ENCODE data around the gene JAZF1.

The JAZF1 gene

DNA sequence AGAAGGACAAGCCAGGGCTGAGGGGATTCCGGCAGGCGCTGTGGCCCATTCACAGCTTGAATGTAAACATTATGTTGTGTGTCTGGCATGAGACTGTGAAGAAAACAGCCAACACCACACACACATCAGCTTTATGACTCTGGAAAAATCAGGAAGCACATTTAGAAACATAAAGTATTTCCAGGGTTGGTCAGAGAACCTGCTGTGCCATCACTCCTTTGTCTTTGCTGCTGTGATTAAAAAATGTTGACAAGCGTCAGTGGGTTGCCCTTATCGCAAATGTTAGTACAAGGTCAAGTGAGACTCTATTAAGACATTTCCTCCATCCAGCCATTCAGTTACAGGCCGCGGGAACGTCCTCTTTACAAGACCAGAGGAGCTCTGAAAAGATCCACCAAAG is 345.2 kb downstream of the JAZF1 start:
- DNase-seq (no peak), ATAC-seq (no peak)

DNA sequence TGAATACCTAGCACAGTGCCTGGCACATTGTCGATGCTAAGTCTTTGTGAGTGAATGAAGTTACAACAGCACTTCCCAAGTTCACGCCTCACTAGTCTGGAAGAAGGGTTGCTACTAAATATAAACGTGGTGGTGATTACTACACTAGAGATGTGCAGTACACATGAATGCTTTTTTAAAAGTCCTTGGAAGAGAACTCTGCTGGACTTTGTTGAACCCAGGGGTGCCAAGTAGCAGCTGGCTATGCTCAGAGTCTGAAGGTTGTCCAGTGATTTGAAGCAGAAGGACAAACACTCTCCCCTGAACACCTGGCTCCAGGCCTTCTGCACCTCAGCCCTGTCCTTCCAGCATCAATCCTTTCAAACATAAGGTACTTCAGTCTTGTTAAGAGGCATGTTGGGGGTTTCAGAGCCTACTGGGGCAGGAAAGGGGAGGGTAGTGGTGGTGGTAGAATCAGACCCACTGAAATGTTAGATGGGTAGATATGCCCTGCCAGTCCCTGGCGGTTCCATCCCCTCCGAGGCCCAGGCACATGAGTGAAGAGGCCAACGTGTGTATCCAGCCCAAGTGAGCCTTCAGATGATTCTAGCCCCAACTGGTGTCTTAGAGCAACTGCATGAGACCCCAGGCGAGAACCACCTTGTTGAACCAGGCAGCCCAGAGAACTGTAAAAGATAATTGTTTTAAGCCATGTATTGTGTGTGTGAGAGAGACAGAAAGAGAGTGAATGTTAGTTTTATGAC is 346.2 kb downstream of the JAZF1 start:
- ATAC-seq: no peak
- DNase-seq: no peak

DNA sequence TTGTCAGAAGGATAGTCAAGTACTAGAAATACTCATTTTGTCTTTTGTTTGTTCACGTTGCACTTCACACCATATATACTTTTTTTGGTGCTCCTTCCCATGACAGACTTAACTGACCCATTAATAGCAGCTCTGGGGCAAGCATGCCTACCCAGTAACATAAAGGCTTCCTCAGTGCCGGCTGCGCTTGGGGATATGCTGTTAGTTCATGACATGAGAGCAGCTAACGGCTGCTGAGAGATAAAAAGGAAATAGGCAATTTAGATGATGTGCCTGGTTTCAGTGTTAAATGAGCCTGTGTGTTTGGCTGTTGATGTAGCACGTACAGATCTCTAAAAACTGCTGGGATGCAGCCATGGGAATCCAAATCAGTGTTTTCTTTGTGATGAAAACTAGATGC is 354.2 kb downstream of the JAZF1 start:
- DNase-seq (no peak), ATAC-seq (no peak)

DNA sequence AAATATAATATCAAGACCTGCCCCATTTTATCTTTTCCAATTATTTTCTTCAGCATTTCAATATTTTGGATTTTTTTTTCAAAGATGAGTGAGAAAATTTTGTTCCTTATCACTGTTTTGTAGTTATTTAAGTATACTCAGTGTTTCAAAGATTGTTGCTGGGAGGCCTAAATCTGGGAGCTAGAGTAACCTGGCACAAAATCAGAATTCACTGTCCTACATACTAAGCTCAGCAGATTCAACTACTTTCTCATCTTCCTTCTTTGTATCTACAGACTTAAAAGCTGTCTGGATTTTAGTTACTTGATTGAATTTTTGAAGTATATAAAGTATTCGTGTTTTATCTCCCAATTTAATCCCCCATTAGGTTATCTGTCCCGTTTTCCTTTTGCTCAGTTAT is 354.7 kb downstream of the JAZF1 start:
- no peak for ATAC-seq

DNA sequence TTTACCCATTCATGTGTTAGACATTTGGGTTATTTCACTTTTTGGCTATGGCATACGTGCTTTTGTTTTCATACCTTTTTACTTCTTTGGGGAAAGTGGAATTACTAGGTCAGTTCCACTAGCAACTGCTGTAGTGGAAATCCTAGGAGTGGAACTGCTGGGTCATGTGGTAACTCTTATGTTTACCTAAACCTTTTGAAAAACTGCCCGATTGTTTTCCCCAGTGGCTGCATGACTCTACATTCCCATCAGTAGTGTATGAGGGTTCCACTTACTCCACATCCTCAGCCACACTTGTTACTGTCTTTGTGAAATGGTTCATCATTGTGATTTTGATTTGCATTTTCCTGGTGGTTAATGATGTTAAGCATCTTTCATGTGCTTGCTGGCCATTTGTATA is 358.4 kb downstream of the JAZF1 start:
- no peak for DNase-seq
- ATAC-seq: no peak

More for the DNA sequence above, 354.7 kb downstream of the JAZF1 start:
- DNase-seq: no peak

DNA sequence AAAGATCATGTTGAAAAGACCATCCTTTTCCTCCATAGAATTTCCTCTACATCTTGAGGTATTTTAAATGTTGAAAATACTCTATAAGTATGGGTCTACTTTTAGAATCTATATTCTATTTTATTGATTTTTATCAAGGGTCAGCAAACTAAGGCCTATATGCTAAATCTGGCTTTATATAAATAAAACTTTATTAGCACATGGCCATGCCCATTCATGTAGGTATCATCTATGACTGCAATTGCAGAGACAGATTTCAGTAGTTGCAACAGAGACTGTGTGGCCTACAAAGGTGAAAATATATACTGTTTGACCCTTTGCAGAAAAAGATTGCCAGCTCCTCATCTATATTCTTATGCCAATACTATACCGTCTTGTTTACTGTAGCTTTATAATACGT is 367.9 kb downstream of the JAZF1 start:
- ATAC-seq (no peak), DNase-seq (no peak)

DNA sequence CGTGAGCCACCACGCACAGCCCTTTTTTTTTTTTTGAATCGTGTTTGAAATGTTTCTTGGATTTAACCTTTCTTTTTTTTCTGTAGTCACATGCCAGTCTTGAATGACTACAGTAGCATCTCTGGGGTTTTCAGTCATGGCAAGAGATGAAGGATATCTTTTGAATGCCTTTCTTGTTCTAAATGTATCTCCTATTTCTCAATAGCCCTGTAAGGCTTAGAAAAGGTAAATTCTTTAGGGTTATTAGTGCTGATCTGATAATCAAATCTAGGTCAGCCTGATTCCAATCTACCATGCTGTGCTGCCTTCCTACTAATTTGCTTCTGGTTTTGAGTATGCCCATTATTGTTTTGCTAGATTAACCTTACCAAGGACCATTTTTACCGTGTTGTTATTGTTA is 370.4 kb downstream of the JAZF1 start:
- ATAC-seq (no peak), DNase-seq (no peak)

DNA sequence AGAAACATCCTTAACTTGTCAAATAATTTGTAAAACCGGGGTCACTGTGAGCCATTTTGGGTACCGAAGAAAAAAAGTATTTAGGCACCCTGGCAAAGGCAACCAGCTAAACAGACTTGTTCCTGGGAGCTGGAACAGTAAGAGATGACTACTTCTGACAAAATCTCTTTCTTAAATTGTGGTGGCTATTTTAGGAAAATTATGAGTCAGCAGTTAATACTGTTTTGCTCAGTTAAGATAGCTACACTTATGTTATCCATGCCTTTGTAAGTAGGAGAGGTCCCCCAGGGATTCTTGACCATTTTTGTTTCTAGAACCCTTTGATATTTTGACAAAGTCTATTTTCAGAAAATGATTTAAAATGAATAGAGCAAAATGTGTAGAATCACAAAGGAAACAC is 372.0 kb downstream of the JAZF1 start:
- ATAC-seq (no peak), DNase-seq (no peak)

DNA sequence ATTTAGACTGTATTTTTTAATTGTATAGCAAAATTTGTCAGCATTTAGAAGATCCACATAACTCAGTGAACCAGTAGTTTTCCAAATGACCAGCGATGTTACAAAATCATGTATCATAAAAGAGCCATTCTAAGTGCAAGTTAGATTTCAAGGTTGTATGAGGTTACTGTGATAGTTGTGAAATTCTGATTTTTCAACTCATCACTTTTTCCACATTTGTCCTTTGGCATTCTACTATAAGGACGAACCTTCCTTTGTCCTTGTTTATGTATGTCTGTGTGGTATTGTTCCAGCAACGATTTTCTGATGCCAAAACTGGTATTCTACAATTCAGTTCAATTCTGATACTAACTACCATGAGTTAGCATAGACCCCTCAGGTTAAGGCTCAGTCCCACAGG is 376.5 kb downstream of the JAZF1 start:
- no peak for ATAC-seq

DNA sequence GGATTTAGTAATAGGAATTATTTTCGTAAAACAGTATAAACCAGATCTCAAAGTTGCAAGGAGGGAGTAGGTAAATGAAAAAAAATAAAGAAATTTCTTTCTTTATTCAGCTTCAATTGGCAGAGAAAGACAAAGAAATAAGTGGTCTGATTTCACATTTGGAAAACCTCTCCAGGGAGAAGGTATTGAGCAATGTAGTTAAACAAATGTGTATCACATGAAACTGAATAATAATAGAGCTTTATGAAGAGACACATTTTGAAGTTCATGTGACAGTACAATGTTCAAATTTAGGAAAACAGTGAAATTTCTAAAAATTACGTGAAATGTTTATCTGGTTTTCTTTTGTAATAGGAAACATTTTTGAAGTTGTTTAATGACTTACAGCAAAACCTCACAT is 377.6 kb downstream of the JAZF1 start:
- ATAC-seq (no peak), DNase-seq (no peak)

More for the DNA sequence above, 376.5 kb downstream of the JAZF1 start:
- DNase-seq: no peak

DNA sequence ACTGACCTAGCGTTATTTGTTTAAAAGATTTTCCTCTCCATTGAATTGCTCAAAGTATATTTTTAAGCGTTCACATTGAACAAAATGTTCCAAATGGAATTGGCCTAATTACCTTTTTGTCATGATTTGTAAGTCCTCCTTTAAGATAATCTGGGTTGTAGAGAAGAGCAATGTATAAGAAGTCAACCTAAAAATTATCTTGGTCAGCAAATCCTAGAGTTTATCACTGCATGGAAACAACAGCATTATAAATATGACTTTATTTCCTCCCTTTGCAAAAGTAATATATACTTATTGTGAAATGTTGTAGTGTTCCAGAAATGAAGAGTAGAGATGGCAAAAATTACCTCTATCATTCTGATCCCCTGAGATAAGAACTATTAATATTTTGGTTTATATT is 381.4 kb downstream of the JAZF1 start:
- no peak for DNase-seq
- ATAC-seq: no peak

DNA sequence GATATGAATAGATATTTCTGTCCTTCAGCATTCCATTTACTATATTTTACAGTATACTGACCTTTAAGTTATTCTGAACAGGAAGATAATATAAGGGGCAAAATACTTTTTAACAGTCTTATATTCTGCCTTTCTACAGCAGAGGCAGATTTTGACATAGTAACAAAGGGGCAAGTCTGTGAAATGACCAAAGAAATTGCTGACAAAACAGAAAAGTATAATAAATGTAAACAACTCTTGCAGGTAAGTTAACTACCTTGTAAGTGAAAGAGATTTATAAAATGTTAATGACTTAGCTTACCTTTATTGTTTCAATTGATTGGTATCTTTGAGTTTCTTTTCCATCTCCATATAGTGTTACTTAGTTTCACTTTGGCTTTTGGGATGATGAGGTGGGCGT is 384.6 kb downstream of the JAZF1 start:
- ATAC-seq (no peak), DNase-seq (no peak)

DNA sequence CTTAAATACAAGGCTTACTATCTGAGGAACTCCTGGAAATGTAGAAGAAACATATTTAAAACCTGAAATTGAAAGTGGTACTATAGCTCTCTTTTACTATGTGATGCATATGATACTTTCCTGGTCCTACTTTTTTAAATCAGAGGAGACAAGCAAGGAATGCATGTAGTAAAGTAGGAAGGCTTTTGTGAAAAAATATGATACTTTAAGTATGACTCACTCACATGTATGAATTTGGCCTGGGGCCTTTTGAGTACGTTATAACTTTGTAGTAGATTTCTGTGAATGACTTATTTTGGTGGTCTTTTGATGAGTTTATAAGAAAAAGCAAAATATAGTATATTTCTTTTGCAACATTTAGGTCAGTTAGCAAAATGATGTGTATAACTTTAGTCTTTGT is 386.8 kb downstream of the JAZF1 start:
- no peak for ATAC-seq
- DNase-seq: no peak

DNA sequence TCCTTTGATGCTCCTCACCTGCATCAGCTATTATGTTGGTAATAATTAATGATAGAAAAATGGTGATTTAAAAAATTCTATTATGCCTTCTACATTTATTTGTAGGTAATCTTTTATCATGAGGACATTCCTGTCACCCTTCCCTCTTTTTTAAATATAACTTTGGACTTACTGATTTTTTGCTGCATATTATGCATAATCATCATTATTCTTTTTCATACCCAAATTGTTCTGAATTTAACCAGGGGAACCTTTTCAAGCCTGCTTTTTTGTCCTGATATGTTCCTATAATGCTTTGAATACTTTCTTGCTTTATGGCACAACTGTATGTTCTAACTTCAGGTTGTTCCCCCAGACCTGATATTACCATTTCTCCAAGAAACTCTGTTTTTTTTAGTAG is 392.2 kb downstream of the JAZF1 start:
- ATAC-seq (no peak), DNase-seq (no peak)

DNA sequence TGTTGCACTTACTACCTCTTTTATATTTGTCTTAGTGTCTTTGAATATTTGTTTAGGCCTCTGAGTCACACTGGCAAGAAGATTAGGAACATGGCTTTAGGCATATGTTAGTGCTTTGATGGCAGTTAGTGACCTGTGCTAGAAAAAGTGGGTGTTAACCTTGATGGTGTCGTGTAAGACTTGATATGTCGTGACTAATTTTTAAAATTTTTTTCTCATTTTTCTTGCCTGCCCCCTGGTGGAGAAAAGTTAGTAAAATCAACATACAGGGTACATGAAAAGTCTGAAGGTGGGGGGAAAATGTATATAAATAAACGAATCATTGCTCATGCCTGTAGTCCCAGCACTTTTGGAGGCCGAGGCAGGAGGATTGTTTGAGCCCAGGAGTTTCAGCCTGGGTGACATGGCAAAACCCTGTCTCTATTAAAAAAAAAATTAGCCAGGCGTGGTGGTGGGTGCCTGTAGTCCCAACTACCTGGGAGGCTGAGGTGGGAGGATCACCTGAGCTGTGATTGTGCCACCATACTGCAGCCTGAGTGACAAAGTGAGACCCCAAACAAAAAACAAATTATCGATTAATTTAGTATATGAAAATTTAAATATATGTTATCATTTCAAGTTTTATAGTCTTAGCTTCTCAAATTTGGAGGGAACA is 396.1 kb downstream of the JAZF1 start:
- ATAC-seq (peak; percentile 62), DNase-seq (peak; percentile 5)

DNA sequence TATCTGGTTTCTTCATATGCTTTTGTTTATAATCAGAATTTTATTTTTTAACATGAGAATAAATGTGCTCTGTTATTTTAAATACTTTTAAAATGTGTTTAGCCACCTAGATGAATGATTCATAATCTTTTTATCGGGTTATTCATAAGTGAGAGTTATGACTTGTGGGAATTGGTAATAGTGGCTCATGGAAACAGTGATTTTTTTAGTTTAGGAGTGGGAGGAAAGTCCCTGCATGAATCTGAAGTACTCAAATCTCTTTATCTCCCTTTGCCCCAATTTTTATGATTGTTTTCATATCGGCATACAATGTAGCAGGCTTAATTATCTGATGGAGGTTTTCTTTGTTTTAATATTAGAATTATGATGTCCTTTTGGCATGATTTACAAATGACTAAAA is 397.7 kb downstream of the JAZF1 start:
- peak; percentile 87 for ATAC-seq
- DNase-seq: no peak

DNA sequence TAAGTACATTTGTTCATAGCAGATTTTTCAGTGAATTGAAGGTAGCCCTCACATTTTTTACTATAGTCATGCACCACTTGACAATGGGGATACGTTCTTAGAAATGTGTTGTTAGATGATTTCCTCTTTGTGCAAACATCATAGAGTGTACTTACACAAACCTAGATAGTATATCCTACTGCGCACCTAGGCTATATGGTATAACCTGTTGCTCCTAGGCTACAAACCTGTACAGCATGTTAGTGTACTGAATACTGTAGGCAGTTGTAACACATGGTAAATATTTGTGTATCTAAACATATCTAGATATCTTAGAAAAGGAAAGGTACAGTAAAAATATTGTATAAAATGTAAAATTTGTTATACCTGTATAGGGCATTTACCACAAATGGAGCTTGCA is 399.4 kb downstream of the JAZF1 start:
- no peak for ATAC-seq
- DNase-seq: no peak
